Muscle layer of duodenum (tissue), 2 donors: ENCODE data around the gene AK8.
"Not testable (repeated sequence)": the region's sequence is repeated elsewhere in the genome, so short reads cannot be mapped to it uniquely, and the experiment has no call there.

Source experiments
- H3K27ac ChIP-seq: one replicate; pipeline ENCODE4 v1.7.0; 2013; ENCODE audit warnings: mild to moderate bottlenecking, low read length
- H3K27me3 ChIP-seq: one replicate; pipeline ENCODE4 v1.7.0; 2013; ENCODE audit warnings: low read depth, mild to moderate bottlenecking, control low read depth, low read length
- H3K36me3 ChIP-seq, 2 donors: one replicate each; pipeline ENCODE4 v1.7.0; 2013; ENCODE audit warnings: low read length in 2 of 2, control low read depth in 1 of 2, mild to moderate bottlenecking in 1 of 2; ENCODE audit not compliant: insufficient read depth in 2 of 2, control insufficient read depth in 1 of 2
- H3K4me1 ChIP-seq, 2 donors: one replicate each; pipeline ENCODE4 v1.7.0; 2013; ENCODE audit warnings: low read length in 2 of 2, mild to moderate bottlenecking in 2 of 2, control low read depth in 1 of 2, moderate library complexity in 1 of 2; ENCODE audit not compliant: insufficient read depth in 2 of 2, control insufficient read depth in 1 of 2
- H3K4me3 ChIP-seq, 2 donors: one replicate each; pipeline ENCODE4 v1.7.0; 2013; ENCODE audit warnings: low read length in 2 of 2, low read depth in 1 of 2, mild to moderate bottlenecking in 1 of 2
- H3K9me3 ChIP-seq, 2 donors: one replicate each; pipeline ENCODE4 v1.7.0; 2013; ENCODE audit warnings: low read length in 2 of 2, control low read depth in 1 of 2, mild to moderate bottlenecking in 1 of 2; ENCODE audit not compliant: control insufficient read depth in 1 of 2
- donor health status: healthy.

AK8 gene

DNA sequence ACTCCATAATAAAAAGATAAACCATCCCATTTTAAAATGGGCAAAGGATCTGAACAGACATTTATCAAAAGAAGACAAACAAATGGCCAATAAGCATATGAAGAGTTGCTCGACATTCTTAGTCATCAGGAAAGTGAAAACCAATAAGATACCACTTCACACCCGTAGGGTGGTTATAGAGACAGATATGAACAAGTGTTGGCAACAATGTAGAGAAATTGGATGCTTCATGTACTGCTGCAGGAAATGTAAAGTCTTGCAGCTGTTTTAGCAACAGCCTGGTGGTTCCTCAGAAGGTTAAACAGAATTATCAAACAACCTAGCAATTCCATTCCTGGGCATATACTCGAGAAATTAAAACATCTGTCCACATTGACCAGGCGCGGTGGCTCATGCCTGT lies 165.3 kb downstream of the AK8 start:
- Histone ChIP-seq H3K27me3 (peaks cover 6% of the 10 kb centered on the region), H3K36me3 (no peaks in the 10 kb centered on the region), H3K4me3 (no peak overlapping the region), H3K4me1 (no peaks in the 10 kb centered on the region), H3K27ac (no peak overlapping the region), H3K9me3 (no peaks in the 10 kb centered on the region)

DNA sequence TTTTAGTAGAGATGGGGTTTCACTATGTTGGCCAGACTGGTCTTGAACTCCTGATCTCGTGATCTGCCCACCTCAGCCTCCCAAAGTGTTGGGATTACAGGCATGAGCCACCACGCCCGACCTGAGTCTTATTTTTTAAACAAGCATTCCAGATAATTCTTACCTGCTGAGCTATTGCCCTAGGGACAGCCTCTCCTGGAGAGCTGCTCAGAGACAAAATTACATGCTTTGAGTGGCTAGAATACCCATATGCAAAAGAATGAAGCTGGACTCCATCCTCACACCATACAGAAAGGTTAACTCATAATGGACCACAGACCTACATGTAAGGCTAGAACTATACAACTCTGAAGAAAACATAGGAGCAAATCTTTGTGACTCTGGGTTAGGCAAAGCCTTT lies 166.2 kb downstream of the AK8 start:
- Histone ChIP-seq H3K36me3 (no peaks in the 10 kb centered on the region), H3K9me3 (no peaks in the 10 kb centered on the region), H3K27ac (no peak overlapping the region), H3K4me3 (no peak overlapping the region), H3K27me3 (peaks cover 2% of the 10 kb centered on the region), H3K4me1 (no peaks in the 10 kb centered on the region)

DNA sequence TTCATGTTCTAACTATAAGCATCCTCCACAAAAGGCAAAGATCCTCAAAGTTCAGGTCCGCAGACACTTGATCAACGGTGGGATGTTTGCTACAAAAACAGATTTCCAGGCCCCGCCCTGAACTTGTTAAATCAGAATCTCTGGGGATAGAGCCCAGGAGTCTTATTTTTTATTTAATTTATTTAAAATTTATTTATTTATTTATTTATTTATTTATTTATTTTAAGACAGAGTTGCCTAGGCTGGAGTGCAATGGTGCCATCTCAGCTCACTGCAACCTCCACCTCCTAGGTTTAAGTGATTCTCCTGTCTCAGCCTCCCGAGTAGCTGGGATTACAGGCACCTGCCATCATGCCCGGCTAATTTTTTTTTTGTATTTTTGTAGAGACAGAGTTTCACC lies 166.9 kb downstream of the AK8 start:
- not testable (repeated sequence) for H3K4me3 ChIP-seq, H3K27ac ChIP-seq, H3K9me3 ChIP-seq, H3K27me3 ChIP-seq, H3K4me1 ChIP-seq, H3K36me3 ChIP-seq

DNA sequence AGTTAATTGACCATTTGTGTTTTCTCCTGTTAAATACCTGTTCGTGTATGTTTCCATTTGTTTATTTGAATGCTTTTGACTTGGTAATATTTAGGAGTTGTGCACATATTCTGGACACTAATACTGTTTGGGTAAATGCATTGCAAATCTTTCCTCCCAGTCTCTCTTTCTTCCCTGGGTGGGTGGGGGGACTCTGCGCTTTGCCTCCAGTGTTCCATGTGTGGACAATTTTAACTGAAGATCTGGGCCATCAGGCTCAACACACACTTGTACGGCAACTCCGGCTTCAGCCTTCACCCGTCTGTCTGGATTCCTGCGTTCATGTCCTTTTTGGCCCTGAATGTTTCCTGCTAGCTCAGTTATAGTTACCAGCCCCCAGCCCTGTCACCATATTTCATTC lies 167.8 kb downstream of the AK8 start:
- no peak overlapping the region for H3K4me3 ChIP-seq
- no peaks in the 10 kb centered on the region for H3K4me1 ChIP-seq
- H3K27me3 ChIP-seq: no peaks in the 10 kb centered on the region

DNA sequence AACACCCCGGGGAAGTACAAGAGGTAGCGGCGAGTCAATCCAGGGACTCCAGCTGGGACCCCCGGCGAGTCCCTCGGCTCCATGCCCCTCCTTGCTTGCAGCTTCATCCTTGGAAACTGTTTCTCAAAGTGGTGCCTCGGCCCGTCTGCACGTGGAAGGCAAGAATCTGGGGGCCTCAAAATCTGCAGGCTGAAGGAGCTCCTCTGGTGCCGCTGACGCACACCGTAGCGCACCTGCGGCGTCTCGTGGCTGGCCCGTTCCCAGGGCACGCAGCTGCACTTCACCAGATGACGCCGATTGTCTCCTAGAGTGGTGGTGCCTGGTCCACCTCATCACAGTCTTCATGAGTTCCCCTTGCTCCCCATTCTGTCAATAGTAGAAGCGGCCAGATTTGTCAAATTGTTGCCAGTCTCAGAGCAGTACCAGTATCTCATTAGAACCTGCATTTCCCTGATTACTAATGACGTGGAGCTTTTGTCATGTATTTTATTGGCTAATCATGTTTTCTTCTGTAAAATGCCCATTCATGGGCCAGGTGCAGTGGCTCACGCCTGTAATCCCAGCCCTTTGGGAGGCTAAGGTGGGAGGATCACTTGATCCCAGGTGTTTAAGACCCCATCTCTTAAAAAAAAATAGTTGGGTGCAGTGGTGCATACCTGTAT lies 169.2 kb downstream of the AK8 start:
- Histone ChIP-seq H3K27ac (no peak overlapping the region), H3K9me3 (no peaks in the 10 kb centered on the region), H3K4me1 (no peaks in the 10 kb centered on the region), H3K36me3 (no peaks in the 10 kb centered on the region), H3K27me3 (no peaks in the 10 kb centered on the region), H3K4me3 (no peak overlapping the region)

More for the DNA sequence above, 167.8 kb downstream of the AK8 start:
- Histone ChIP-seq H3K36me3 (no peaks in the 10 kb centered on the region), H3K27ac (no peak overlapping the region), H3K9me3 (no peaks in the 10 kb centered on the region)

DNA sequence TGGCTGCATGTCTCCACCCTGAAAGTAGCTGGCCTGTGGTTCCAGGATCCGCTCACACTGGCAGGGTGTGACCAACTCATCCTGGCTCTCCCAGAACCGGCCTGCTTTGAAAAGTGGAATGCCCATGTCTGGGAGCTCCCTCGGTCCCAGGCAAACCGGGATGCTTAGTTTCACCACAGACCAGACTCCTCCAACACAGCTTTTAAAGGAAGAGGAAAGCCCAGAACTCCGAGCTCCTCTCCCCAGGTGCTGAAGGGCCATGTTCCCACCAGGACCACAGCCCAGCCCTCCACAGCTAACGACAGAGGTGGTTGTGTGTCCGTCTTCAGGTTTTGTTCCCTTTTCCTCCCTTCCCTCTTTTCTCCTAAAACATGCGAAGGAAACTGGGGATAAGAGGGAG lies 169.8 kb downstream of the AK8 start:
- H3K36me3 ChIP-seq: no peaks in the 10 kb centered on the region
- H3K9me3 ChIP-seq: no peaks in the 10 kb centered on the region
- no peak overlapping the region for H3K27ac ChIP-seq
- H3K4me3 ChIP-seq: no peak overlapping the region
- no peaks in the 10 kb centered on the region for H3K4me1 ChIP-seq
- no peaks in the 10 kb centered on the region for H3K27me3 ChIP-seq

DNA sequence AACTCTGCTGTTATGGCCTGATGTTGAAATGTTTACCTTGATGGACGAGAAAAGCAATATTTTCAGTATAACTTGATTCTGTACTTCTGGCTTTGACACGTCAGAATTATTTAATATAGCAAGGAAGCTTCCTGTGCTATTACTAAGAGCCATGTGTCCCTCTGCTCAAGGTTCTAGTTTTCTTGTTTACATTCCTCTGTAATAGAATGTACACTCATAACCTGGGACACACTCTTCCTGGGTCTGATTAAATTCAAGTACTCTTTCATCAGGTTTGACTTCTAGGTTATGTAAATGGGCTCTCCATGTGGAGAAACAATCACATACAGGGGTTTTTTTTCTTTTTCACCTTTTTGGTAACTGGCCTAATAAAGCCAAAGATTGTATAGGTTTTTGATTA lies 174.7 kb downstream of the AK8 start:
- Histone ChIP-seq H3K36me3 (no peaks in the 10 kb centered on the region), H3K27ac (no peak overlapping the region), H3K27me3 (no peaks in the 10 kb centered on the region)

DNA sequence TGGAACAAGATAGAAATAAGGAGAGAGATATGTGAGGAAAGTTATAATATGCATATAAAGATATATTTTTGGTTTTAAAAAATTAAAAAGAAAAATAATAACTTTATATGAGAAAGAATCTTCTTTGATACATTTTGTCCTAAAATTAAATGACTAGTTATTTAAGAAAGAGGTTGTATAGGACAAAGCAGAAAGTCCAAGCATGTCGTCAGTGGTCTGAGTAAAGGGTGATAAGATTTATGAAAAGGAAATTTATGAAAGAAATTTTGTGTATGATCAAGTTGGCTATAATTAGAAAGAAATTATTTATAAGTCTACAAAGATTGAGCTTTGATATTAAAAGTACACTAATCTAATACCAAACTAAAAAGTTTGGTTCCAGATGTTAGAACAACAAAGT lies 175.8 kb downstream of the AK8 start:
- Histone ChIP-seq H3K9me3 (peaks cover 5 to 12% of the 10 kb centered on the region in 2 donors), H3K4me1 (no peaks in the 10 kb centered on the region), H3K27me3 (no peaks in the 10 kb centered on the region), H3K27ac (no peak overlapping the region), H3K36me3 (no peaks in the 10 kb centered on the region), H3K4me3 (no peak overlapping the region)

More for the DNA sequence above, 174.7 kb downstream of the AK8 start:
- Histone ChIP-seq H3K4me3 (no peak overlapping the region), H3K9me3 (peaks cover under 1 to 1% of the 10 kb centered on the region in 2 donors), H3K4me1 (no peaks in the 10 kb centered on the region)

DNA sequence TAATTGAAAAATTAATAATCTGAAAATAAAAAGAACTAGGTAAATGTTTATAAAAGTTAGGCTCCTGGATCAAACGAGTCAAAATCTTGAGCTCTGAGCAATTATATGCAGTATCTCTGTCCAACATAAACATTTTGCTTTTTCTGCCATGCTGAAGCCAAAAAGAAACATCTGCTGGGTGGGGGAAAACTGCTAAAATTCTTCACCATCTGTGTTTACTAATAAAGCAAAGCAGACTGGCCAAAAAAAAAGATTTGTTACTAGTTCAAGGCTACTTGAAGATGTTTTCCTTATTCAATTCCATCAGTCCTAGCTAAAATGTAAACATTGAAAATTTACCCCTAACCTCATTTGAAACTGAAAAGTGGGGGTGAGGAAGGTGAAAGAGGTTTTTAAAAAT lies 178.1 kb downstream of the AK8 start:
- no peak overlapping the region for H3K4me3 ChIP-seq
- no peaks in the 10 kb centered on the region for H3K36me3 ChIP-seq
- H3K27me3 ChIP-seq: no peaks in the 10 kb centered on the region
- H3K4me1 ChIP-seq: no peaks in the 10 kb centered on the region
- peaks cover 5 to 15% of the 10 kb centered on the region in 2 donors for H3K9me3 ChIP-seq
- H3K27ac ChIP-seq: no peak overlapping the region

DNA sequence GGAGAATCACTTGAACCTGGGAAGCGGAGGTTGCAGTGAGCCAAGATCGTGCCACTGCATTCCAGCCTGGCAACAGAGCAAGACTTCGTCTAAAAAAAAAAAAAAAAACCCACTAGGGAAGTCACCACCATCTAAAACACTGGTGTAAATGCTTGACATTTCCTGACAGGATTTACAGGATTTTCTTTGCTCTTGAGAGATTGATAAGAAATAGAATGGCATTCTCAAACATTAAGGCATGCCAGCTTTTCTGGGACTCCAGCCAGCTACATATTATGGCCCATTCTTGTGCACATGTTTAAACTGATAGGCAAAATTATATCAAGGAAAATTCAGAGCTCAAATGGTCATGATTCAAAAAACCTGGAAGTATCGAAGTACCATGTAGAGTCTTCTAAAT lies 179.1 kb downstream of the AK8 start:
- H3K9me3 ChIP-seq: peaks cover 5 to 15% of the 10 kb centered on the region in 2 donors
- no peaks in the 10 kb centered on the region for H3K27me3 ChIP-seq

DNA sequence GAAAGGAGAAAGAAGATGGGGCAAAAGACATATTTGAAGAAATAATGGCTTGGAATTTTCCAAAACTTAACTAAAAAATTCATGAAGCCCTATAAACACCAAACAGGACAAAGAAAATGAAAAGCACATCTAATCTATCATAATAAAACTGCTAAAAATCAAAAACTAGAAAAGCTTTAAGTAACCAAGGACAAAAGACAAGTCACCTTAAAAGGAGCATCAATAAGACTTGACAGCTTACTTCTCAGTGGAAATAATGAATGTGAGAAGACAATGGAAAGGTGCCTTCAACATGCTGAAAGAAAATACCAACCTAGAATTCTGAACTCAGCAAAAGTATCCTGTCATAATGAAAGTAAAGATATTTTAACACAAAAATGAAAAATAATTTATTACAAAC lies 180.9 kb downstream of the AK8 start:
- no peak overlapping the region for H3K4me3 ChIP-seq
- no peaks in the 10 kb centered on the region for H3K4me1 ChIP-seq
- H3K27me3 ChIP-seq: no peaks in the 10 kb centered on the region
- H3K36me3 ChIP-seq: peaks cover 0 to 6% of the 10 kb centered on the region in 2 donors
- H3K27ac ChIP-seq: no peak overlapping the region
- peaks cover 5 to 15% of the 10 kb centered on the region in 2 donors for H3K9me3 ChIP-seq

More for the DNA sequence above, 179.1 kb downstream of the AK8 start:
- Histone ChIP-seq H3K27ac (no peak overlapping the region), H3K4me3 (no peak overlapping the region), H3K4me1 (no peaks in the 10 kb centered on the region), H3K36me3 (no peaks in the 10 kb centered on the region)

DNA sequence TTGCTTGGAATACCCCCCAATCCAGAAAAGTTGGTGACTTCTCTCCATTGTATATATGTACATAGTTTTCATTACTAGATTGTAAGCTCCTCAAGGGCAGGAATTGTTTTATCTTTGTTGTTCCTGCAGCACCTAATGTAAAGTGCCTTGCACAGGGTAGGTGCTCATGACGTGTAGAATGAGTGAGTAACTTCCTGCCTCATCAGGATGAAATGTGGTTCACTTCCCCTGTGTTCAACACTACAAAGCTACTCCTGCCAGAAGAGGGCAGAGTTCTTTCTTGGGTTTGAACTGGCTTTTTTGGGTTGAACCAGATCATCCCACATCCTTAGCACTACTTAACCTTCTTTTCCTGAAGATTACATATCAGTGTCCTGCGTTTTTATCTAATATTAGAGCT lies 183.9 kb downstream of the AK8 start:
- no peaks in the 10 kb centered on the region for H3K4me1 ChIP-seq
- H3K27ac ChIP-seq: no peak overlapping the region
- H3K36me3 ChIP-seq: peaks cover 16 to 31% of the 10 kb centered on the region in 2 donors
- no peak overlapping the region for H3K4me3 ChIP-seq
- no peaks in the 10 kb centered on the region for H3K27me3 ChIP-seq
- H3K9me3 ChIP-seq: peaks cover 5 to 15% of the 10 kb centered on the region in 2 donors
